A673 (cell line): Measurements from ENCODE around the gene LCORL. TPM values are rescaled to one million over a fixed set of nuclear protein-coding genes. Genes with fewer than 3 reads are reported as not detected.

ENCODE experiments used
- BruUV-seq: library from RNA; stranded (reverse); fragments of 400-500 nt; replicated peaks from 2 replicates; lab custom pipeline; 2021; lab: Mats Ljungman, UMichigan
- CTCF ChIA-PET: fragments of 300-600 bp; sonication (Branson Sonifier 250); formaldehyde crosslinking; loops from one replicate; lab custom pipeline; 2022; ENCODE audit warnings: antibody characterized with exemption; lab: Charles Lee
- POLR2A ChIA-PET: fragments of 300-600 bp; sonication (Branson Sonifier 250); formaldehyde crosslinking; loops from one replicate; lab custom pipeline; 2022; ENCODE audit warnings: antibody characterized with exemption; ENCODE audit not compliant: low non-redundant PET; lab: Charles Lee
- DNase-seq: peaks from one replicate; pipeline ENCODE4 v3.0.0-alpha.2; 2015; ENCODE audit warnings: low spot score
- H3K27ac ChIP-seq: fragments of 200-600 bp; sonication (generic); 2 replicates; pipeline ENCODE4 v1.5.1; 2016; ENCODE audit warnings: mixed run types, low read depth, mild to moderate bottlenecking, mixed read lengths, antibody characterized with exemption, low read length; ENCODE audit not compliant: poor library complexity, severe bottlenecking
- H3K27me3 ChIP-seq: fragments of 200-600 bp; sonication (generic); replicated peaks from 2 replicates; pipeline ENCODE4 v1.6.1; 2017; ENCODE audit warnings: mixed run types, low read depth, mild to moderate bottlenecking, mixed read lengths, antibody characterized with exemption, low read length; ENCODE audit not compliant: insufficient read depth, poor library complexity
- H3K36me3 ChIP-seq: fragments of 200-600 bp; sonication (generic); 2 replicates; pipeline ENCODE4 v1.6.1; 2016; ENCODE audit warnings: mixed run types, mild to moderate bottlenecking, mixed read lengths, antibody characterized with exemption, low read length; ENCODE audit not compliant: insufficient read depth, poor library complexity, severe bottlenecking
- H3K4me1 ChIP-seq: fragments of 200-600 bp; sonication (generic); 2 replicates; pipeline ENCODE4 v1.6.1; 2017; ENCODE audit warnings: mixed run types, mild to moderate bottlenecking, mixed read lengths, antibody characterized with exemption, low read length; ENCODE audit not compliant: insufficient read depth, poor library complexity, severe bottlenecking
- H3K4me3 ChIP-seq: fragments of 200-600 bp; sonication (generic); 2 replicates; pipeline ENCODE4 v1.5.1; 2016; ENCODE audit warnings: low read depth, mixed run types, mild to moderate bottlenecking, mixed read lengths, low read length; ENCODE audit not compliant: poor library complexity, severe bottlenecking
- H3K9me3 ChIP-seq: fragments of 200-600 bp; sonication (generic); 2 replicates; pipeline ENCODE4 v1.6.1; 2016; ENCODE audit warnings: mixed run types, low read depth, mild to moderate bottlenecking, mixed read lengths, antibody characterized with exemption, low read length; ENCODE audit not compliant: poor library complexity, severe bottlenecking
- CTCF ChIP-seq: fragments of 300-800, 200-600 bp; sonication (generic); conservative IDR thresholded peaks from 2 replicates; pipeline ENCODE4 v1.5.1; 2017; ENCODE audit warnings: low read depth, mild to moderate bottlenecking, antibody characterized with exemption, low read length, moderate library complexity, mixed read lengths
- EZH2 ChIP-seq: fragments of 200-600 bp; sonication (generic); IDR thresholded peaks from 2 replicates; pipeline ENCODE4 v1.6.1; 2017; ENCODE audit warnings: borderline replicate concordance, low read depth, mild to moderate bottlenecking, mixed read lengths, antibody characterized with exemption, low read length; ENCODE audit not compliant: poor library complexity, severe bottlenecking
- intact Hi-C: fragments of 100-400 bp; cut with micrococcal nuclease; formaldehyde crosslinking; loops from one replicate; pipeline ENCODE4 v1.10.0; 2022; ENCODE audit not compliant: unreplicated experiment
- total RNA-seq: library from RNA; stranded (reverse); gene quantifications from 2 replicates; pipeline ENCODE4 v1.2.3, GENCODE V29; 2021

The LCORL gene
- total RNA-seq, 1 experiment from 2014 or later = 29.7 TPM

- CTCF ChIA-PET = no interaction called here
- TF ChIP-seq EZH2 = no peak
- no peak for TF ChIP-seq CTCF
- no peaks in the 10 kb centered on the region for H3K4me1 ChIP-seq
- POLR2A ChIA-PET = no interaction called here
- no peak overlapping the region for H3K27ac ChIP-seq
- DNase-seq = no peak
- H3K27me3 ChIP-seq = no peaks in the 10 kb centered on the region
- H3K9me3 ChIP-seq = no peaks in the 10 kb centered on the region
- H3K36me3 ChIP-seq = no peaks in the 10 kb centered on the region
- intact Hi-C loops = no loop called here
- no peak overlapping the region for H3K4me3 ChIP-seq
- no TSS peak for BruUV-seq
Measured at GRCh38 chr4:17884063-17884462, 137.5 kb downstream of the LCORL start.

- ChIA-PET POLR2A (no interaction called here), CTCF (no interaction called here)
Measured at GRCh38 chr4:17877661-17878060, 143.9 kb downstream of the LCORL start.

DNA sequence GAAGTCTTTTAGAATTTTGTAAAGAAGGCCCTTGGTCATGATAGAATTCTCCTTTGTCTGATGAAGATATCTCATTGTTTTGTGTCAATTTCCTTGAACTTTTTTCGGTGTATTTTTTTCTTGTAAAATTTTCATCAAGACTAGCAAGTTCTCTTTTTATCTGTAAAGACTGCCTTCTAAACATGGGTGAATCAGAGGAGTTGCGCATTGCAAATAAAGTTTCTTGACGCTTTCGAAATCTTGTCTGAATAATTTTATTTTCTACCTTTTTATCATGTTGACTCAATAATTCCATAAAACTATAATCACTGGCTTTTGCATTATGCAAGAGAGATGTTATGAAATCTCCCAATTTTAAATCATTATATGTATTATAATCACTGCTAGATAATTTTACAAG is 144.6 kb downstream of the LCORL start:
- Histone ChIP-seq H3K27ac (no peak overlapping the region), H3K27me3 (no peaks in the 10 kb centered on the region), H3K36me3 (no peaks in the 10 kb centered on the region), H3K4me3 (no peak overlapping the region), H3K4me1 (no peaks in the 10 kb centered on the region), H3K9me3 (no peaks in the 10 kb centered on the region)
- no TSS peak for BruUV-seq
- ChIA-PET POLR2A (no interaction called here), CTCF (no interaction called here)
- no peak for TF ChIP-seq CTCF
- no peak for DNase-seq
- intact Hi-C loops = no loop called here

More at GRCh38 chr4:17877661-17878060, 143.9 kb downstream of the LCORL start:
- no peaks in the 10 kb centered on the region for H3K9me3 ChIP-seq
- TF ChIP-seq EZH2 (no peak), CTCF (no peak)
- no TSS peak for BruUV-seq
- no peak overlapping the region for H3K4me3 ChIP-seq
- intact Hi-C loops = no loop called here
- no peaks in the 10 kb centered on the region for H3K4me1 ChIP-seq
- no peaks in the 10 kb centered on the region for H3K36me3 ChIP-seq
- no peaks in the 10 kb centered on the region for H3K27me3 ChIP-seq
- DNase-seq = no peak
- H3K27ac ChIP-seq = no peak overlapping the region
